SK-N-SH treated with all-trans-retinoic acid at 6 μM for 48 hours (cell line): Measurements from ENCODE around the gene GORASP1.
A peak's percentile ranks its signal among the peaks of the same experiment; 100 is the strongest.

Experiments
- ATAC-seq: fragments of 200-7000 bp; cut with Tn5 transposase; 3 replicates; pipeline ENCODE4 v1.9.1; 2020; ENCODE audit warnings: mild to moderate bottlenecking, moderate library complexity
- ARNTL ChIP-seq: fragments of 450-650 bp; formaldehyde crosslinking; IDR thresholded peaks from 2 replicates; pipeline ENCODE4 v1.5.0; 2020; ENCODE audit warnings: low read depth, mild to moderate bottlenecking, moderate library complexity, borderline replicate concordance
- BACH2 ChIP-seq: fragments of 250-450 bp; sonication (Bioruptor Pico); IDR thresholded peaks from 2 replicates; pipeline ENCODE4 v1.9.0; 2021; ENCODE audit warnings: mild to moderate bottlenecking, borderline replicate concordance
- CSDC2 ChIP-seq: fragments of 250-450 bp; sonication (Bioruptor Pico); IDR thresholded peaks from 2 replicates; pipeline ENCODE4 v1.5.0; 2020; ENCODE audit warnings: mild to moderate bottlenecking, moderate library complexity
- ESRRG ChIP-seq: fragments of 250-450 bp; sonication (Bioruptor Pico); IDR thresholded peaks from 2 replicates; pipeline ENCODE4 v1.6.1; 2021; ENCODE audit warnings: mild to moderate bottlenecking
- GLIS3 ChIP-seq: fragments of 250-450 bp; sonication (Bioruptor Pico); IDR thresholded peaks from 2 replicates; pipeline ENCODE4 v1.5.0; 2020; ENCODE audit warnings: mild to moderate bottlenecking, moderate library complexity
- ISL1 ChIP-seq: fragments of 250-450 bp; sonication (Bioruptor Pico); IDR thresholded peaks from 2 replicates; pipeline ENCODE4 v2.1.2; 2022; ENCODE audit warnings: mild to moderate bottlenecking, moderate library complexity
- OSR1 ChIP-seq: fragments of 250-450 bp; sonication (Bioruptor Pico); IDR thresholded peaks from 2 replicates; pipeline ENCODE4 v1.8.0; 2022; ENCODE audit warnings: moderate library complexity, mild to moderate bottlenecking, inconsistent platforms
- SNAI2 ChIP-seq: fragments of 250-450 bp; sonication (Bioruptor Pico); IDR thresholded peaks from 2 replicates; pipeline ENCODE4 v1.5.0; 2020; ENCODE audit warnings: mild to moderate bottlenecking, moderate library complexity
- ZC3H10 ChIP-seq: fragments of 250-450 bp; sonication (Bioruptor Pico); IDR thresholded peaks from 2 replicates; pipeline ENCODE4 v1.5.1; 2021; ENCODE audit warnings: mild to moderate bottlenecking, moderate library complexity
- ZFP3 ChIP-seq: fragments of 250-450 bp; sonication (Bioruptor Pico); IDR thresholded peaks from 2 replicates; pipeline ENCODE4 v1.5.0; 2020; ENCODE audit warnings: mild to moderate bottlenecking, moderate library complexity
- ZNF565 ChIP-seq: fragments of 450-650 bp; formaldehyde crosslinking; conservative IDR thresholded peaks from 2 replicates; pipeline ENCODE4 v1.5.0; 2020; ENCODE audit warnings: low read depth, mild to moderate bottlenecking, moderate library complexity
- ZNF70 ChIP-seq: fragments of 450-650 bp; formaldehyde crosslinking; IDR thresholded peaks from 2 replicates; pipeline ENCODE4 v1.5.0; 2020; ENCODE audit warnings: mild to moderate bottlenecking, moderate library complexity
- TF ChIP-seq, protein P1 (sequence below): fragments of 250-450 bp; sonication (Bioruptor Pico); IDR thresholded peaks from 2 replicates; pipeline ENCODE4 v1.8.0; 2020; ENCODE audit warnings: mild to moderate bottlenecking, moderate library complexity, borderline replicate concordance
- TF ChIP-seq, protein P2 (sequence below): fragments of 250-450 bp; sonication (Bioruptor Pico); IDR thresholded peaks from 2 replicates; pipeline ENCODE4 v1.5.0; 2020; ENCODE audit warnings: mild to moderate bottlenecking, moderate library complexity
- TF ChIP-seq, protein P3 (sequence below): fragments of 250-450 bp; sonication (Bioruptor Pico); IDR thresholded peaks from 2 replicates; pipeline ENCODE4 v1.5.1; 2021; ENCODE audit warnings: mild to moderate bottlenecking, moderate library complexity
- TF ChIP-seq, protein P4 (sequence below): fragments of 250-450 bp; sonication (Bioruptor Pico); IDR thresholded peaks from 2 replicates; pipeline ENCODE4 v1.5.1; 2020; ENCODE audit warnings: low read depth, mild to moderate bottlenecking, moderate library complexity

Gene GORASP1

DNA sequence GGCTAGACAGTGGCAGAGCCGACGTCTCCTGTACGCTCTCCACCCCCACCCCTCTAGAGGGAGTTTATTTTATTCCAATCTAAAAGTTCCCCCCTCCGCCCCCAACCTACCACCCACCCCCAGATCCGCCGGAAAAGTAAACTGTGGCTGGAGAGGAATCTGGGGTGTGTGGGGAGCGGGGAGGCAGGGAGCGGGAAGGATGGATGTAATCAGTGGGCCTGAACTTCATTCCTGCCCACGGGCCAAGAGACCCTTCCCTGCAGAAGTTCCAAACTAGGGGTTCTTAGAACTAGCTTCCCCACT lies 46.5 kb upstream of the GORASP1 start:
- no peak for ATAC-seq
- TF ChIP-seq ESRRG (CRISPR knock-in tag) = no peak
- no peak for TF ChIP-seq ZC3H10 (CRISPR knock-in tag)
- TF ChIP-seq ARNTL = no peak
- TF ChIP-seq, protein P1, sequence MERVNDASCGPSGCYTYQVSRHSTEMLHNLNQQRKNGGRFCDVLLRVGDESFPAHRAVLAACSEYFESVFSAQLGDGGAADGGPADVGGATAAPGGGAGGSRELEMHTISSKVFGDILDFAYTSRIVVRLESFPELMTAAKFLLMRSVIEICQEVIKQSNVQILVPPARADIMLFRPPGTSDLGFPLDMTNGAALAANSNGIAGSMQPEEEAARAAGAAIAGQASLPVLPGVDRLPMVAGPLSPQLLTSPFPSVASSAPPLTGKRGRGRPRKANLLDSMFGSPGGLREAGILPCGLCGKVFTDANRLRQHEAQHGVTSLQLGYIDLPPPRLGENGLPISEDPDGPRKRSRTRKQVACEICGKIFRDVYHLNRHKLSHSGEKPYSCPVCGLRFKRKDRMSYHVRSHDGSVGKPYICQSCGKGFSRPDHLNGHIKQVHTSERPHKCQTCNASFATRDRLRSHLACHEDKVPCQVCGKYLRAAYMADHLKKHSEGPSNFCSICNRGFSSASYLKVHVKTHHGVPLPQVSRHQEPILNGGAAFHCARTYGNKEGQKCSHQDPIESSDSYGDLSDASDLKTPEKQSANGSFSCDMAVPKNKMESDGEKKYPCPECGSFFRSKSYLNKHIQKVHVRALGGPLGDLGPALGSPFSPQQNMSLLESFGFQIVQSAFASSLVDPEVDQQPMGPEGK = no peak
- TF ChIP-seq GLIS3 (CRISPR knock-in tag) = no peak
- TF ChIP-seq ZFP3 (CRISPR knock-in tag) = no peak
- TF ChIP-seq BACH2 = no peak
- TF ChIP-seq, protein P2, sequence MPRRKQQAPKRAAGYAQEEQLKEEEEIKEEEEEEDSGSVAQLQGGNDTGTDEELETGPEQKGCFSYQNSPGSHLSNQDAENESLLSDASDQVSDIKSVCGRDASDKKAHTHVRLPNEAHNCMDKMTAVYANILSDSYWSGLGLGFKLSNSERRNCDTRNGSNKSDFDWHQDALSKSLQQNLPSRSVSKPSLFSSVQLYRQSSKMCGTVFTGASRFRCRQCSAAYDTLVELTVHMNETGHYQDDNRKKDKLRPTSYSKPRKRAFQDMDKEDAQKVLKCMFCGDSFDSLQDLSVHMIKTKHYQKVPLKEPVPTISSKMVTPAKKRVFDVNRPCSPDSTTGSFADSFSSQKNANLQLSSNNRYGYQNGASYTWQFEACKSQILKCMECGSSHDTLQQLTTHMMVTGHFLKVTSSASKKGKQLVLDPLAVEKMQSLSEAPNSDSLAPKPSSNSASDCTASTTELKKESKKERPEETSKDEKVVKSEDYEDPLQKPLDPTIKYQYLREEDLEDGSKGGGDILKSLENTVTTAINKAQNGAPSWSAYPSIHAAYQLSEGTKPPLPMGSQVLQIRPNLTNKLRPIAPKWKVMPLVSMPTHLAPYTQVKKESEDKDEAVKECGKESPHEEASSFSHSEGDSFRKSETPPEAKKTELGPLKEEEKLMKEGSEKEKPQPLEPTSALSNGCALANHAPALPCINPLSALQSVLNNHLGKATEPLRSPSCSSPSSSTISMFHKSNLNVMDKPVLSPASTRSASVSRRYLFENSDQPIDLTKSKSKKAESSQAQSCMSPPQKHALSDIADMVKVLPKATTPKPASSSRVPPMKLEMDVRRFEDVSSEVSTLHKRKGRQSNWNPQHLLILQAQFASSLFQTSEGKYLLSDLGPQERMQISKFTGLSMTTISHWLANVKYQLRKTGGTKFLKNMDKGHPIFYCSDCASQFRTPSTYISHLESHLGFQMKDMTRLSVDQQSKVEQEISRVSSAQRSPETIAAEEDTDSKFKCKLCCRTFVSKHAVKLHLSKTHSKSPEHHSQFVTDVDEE (CRISPR knock-in tag) = no peak
- TF ChIP-seq ZNF565 (CRISPR knock-in tag) = no peak
- TF ChIP-seq, protein P3, sequence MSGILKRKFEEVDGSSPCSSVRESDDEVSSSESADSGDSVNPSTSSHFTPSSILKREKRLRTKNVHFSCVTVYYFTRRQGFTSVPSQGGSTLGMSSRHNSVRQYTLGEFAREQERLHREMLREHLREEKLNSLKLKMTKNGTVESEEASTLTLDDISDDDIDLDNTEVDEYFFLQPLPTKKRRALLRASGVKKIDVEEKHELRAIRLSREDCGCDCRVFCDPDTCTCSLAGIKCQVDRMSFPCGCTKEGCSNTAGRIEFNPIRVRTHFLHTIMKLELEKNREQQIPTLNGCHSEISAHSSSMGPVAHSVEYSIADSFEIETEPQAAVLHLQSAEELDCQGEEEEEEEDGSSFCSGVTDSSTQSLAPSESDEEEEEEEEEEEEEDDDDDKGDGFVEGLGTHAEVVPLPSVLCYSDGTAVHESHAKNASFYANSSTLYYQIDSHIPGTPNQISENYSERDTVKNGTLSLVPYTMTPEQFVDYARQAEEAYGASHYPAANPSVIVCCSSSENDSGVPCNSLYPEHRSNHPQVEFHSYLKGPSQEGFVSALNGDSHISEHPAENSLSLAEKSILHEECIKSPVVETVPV = no peak
- no peak for TF ChIP-seq ISL1 (CRISPR knock-in tag)
- TF ChIP-seq, protein P4, sequence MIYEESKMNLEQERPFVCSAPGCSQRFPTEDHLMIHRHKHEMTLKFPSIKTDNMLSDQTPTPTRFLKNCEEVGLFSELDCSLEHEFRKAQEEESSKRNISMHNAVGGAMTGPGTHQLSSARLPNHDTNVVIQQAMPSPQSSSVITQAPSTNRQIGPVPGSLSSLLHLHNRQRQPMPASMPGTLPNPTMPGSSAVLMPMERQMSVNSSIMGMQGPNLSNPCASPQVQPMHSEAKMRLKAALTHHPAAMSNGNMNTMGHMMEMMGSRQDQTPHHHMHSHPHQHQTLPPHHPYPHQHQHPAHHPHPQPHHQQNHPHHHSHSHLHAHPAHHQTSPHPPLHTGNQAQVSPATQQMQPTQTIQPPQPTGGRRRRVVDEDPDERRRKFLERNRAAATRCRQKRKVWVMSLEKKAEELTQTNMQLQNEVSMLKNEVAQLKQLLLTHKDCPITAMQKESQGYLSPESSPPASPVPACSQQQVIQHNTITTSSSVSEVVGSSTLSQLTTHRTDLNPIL (CRISPR knock-in tag) = no peak
- no peak for TF ChIP-seq ZNF70 (CRISPR knock-in tag)

DNA sequence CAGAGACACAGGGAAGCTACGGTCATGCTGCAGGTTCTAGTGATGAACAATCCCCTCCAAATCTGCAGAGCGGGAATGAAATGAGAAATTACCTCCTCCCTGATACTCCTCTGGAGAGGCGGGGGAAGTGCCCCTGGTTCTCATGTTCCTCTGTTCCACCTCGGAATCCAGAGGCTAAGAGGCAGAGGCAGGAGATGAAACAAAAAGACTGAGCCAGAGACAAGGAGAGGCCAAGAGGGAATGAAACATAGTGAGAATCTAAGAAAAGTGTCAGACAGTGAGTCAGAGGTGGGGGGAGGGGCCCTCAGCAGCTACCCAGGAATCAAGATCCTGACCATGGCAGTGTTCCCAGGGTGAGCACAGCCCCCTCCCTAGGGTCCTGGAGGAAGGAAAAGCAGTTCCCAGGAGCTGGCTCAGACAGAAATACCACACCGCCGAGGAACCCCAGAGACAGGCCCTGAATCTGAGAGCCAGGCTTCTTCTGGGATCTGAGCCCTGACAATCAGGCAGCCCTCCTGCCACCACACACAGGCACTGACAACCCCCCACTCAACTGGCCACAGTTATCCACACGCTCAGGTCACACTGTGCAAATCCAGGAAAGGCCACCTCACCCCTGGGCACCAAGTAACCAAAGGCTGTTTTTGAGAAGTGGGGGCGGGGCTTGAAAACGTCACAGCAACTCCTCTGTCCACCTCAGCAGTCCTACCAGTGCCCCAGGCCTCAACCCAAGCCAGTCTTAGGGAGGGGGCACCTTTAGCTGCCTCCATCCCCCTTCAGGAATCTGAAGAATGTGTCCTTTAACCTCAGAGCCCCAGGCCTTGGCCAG lies 43.6 kb upstream of the GORASP1 start:
- ATAC-seq = peak; percentile 57
- TF ChIP-seq ARNTL = no peak
- no peak for TF ChIP-seq SNAI2 (CRISPR knock-in tag)
- TF ChIP-seq, protein P2 (CRISPR knock-in tag) = no peak
- TF ChIP-seq ZC3H10 (CRISPR knock-in tag) = no peak
- TF ChIP-seq OSR1 (CRISPR knock-in tag) = no peak
- TF ChIP-seq, protein P1 = no peak
- TF ChIP-seq, protein P4 (CRISPR knock-in tag) = no peak
- no peak for TF ChIP-seq CSDC2 (CRISPR knock-in tag)
- TF ChIP-seq, all 23 proteins: peak for 0
